ENCODE data around the gene PRIMPOL.

DNA sequence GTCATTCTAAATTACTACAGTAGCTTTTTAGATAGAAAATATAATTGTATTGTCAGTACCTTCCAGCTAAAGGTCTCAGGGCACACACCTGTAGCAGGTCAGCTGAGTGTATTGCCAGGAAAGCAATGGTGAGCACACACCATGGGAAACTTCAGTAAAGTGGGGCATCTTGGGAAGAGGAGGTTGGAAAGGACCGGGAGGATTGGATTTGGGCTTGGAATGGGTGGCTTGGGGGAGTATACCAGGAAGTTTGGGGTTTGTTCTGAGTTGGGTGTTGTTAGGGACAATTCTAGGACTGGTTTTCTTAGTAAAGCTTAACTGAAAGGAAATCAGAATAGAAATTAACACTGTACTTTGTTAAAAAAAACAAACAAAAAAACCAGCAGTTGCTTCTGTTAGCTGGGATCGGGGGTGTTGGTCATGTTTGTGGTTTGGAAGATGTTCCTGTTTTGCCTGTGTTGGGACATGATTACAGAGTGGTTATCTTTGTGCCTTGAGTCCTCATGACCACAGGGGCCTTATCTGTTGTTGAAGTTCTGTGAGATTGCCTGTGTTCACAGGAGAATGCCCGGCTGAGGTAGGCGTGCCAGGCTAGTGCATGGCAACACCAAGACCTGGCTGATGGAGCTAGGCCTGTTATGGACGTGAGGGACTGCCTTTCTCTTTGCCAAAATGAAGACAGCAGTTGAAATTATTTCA lies 35.1 kb downstream of the PRIMPOL start:
- TF ChIP-seq CTCF (conservative IDR thresholded peaks at IDR 0.05 in 1 of 2, IDR thresholded peaks at IDR 0.05 in 1 of 2; ENCODE audit: low read depth in 1 of 2, low read length in 2 of 2) (no peak), EZH2 (IDR thresholded peaks at IDR 0.05; ENCODE audit: low read length, missing control alignments) (no peak)

Measured in fibroblast of lung (primary cell).